Caki2 (cell line): ENCODE results near the gene GPX1. TPM values are rescaled to one million over a fixed set of nuclear protein-coding genes. Genes with fewer than 3 reads are reported as not detected.
"Not testable (repeated sequence)": the region's sequence is repeated elsewhere in the genome, so short reads cannot be mapped to it uniquely, and the experiment has no call there.

Experiments
- DNase-seq: peaks from one replicate; pipeline ENCODE4 v3.0.0-alpha.2; 2015; ENCODE audit warnings: low read depth
- in situ Hi-C: cut with HindIII; loops from 2 replicates; pipeline ENCODE4 v1.10.0; 2016; ENCODE audit warnings: low sequenced_read_pairs, low pct_unique_long_range_greater_than_20kb, mixed read lengths
- total RNA-seq: library from RNA; depleted of rRNA; stranded (reverse); fragments of >200 nt; shearing (Covaris generic); gene quantifications from 2 replicates; pipeline ENCODE4 v1.2.3, GENCODE V29; 2014; ENCODE audit warnings: low replicate concordance; rRNA removed

Gene GPX1
- total RNA-seq, 1 experiment from 2014 or later: 420 TPM

GRCh38 chr3:49328350-49328749, 29.8 kb downstream of the GPX1 start:
- in situ Hi-C loops, DNase-seq: not testable (repeated sequence)

DNA sequence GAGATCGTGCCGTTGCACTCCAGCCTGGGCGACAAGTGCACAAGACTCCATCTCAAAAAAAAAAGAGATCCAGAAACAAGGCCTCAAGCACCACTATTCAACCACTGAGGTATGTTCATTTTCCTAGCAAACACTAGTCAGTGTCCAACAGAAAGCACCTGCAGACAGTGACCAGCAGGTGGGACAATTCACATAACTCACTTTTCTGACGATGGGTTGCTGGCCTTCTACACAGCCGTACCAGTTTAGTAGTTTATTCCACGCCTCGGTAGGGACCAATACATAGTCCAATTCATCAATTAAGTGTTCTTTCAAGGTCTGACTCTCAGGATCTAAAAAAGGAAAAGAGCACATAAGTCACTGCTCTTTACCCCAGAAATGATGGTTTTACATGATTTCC, 30.7 kb downstream of the GPX1 start:
- DNase-seq: no peak
- in situ Hi-C loops: no loop called here

GRCh38 chr3:49324768-49325167, 33.4 kb downstream of the GPX1 start:
- in situ Hi-C loops: no loop called here
- no peak for DNase-seq

GRCh38 chr3:49316696-49317457, 41.3 kb downstream of the GPX1 start:
- DNase-seq: no peak
- in situ Hi-C loops: no loop called here

DNA sequence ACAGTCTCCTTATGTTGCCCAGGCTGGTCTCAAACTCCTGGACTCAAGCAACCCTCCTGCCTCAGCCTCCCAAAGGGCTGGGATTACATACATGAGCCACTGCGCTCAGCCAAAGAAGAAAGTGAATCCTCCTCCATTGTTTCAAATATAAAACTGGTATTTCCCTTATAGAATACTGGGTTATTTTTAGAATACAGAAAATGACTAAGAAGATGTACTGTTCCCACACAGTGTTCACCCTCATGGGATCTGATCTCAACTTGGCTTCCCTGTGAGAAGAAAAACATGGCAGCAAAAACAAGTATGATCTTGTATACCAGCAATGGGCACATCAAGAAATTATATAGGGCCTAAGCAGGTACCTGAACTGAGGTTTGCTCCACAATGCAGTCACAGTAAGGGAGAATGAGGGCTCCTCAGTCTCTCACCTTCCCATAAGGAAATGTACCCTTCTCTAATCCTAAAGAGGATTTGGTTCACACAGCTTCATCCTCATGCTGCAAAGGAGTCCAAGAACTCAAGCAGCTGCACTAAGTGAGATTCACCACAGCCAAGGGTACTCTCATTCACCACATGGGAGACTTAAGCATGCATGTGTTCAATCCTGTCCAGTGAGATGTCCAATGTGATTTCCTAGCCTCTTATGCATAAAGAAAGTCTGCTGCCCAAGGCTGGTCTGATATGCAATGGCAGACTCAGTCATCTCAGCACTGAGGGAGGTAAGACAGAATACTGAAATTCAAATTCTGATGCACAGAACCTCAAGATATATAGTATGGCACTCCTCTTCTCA, 44.1 kb downstream of the GPX1 start:
- in situ Hi-C loops: no loop called here
- DNase-seq: no peak

GRCh38 chr3:49311283-49311682, 46.9 kb downstream of the GPX1 start:
- no peak for DNase-seq
- in situ Hi-C loops: no loop called here

DNA sequence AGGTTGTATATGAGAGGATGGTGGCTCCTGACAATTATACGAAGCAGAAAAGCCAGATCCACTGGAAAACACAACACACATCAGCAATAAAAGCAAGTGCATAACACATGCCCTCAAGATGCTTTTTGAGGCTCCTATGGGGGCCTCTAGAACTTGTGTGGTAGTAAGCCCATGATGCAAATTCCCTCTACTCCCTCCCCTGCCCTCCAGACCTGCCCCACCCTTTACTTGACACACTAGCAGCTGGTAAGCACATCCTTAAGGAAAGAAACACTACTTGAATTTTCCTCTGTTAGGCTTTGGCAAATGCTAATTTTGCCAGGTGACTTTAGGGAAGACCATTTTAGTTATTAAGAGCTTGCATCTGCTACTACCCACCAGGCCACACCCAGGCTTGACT, 47.5 kb downstream of the GPX1 start:
- in situ Hi-C loops: no loop called here
- no peak for DNase-seq

Other genes with a start within 250 kb of the GPX1 start
- gene USP19, start 237.5 kb downstream of the GPX1 start, total RNA-seq: 37.0 and 42.1 TPM in 2 replicates
- gene LAMB2, start 225.3 kb downstream of the GPX1 start, total RNA-seq: 98.6 and 112 TPM in 2 replicates
- gene CCDC71, start 192.0 kb downstream of the GPX1 start, total RNA-seq: 22.9 and 31.2 TPM in 2 replicates
- 14.8 and 26.2 TPM in 2 replicates for gene KLHDC8B, start 186.8 kb downstream of the GPX1 start, total RNA-seq
- 0.14 TPM in 1 of 2 replicates, not detected in the other for gene C3orf62, start 81.1 kb downstream of the GPX1 start, total RNA-seq
- gene USP4, start 18.3 kb downstream of the GPX1 start, total RNA-seq: 22.6 and 32.2 TPM in 2 replicates
- 417 and 435 TPM in 2 replicates for gene RHOA, start 53.6 kb upstream of the GPX1 start, total RNA-seq
- gene TCTA, start 54.1 kb upstream of the GPX1 start, total RNA-seq: 23.8 and 28.5 TPM in 2 replicates
- not detected in 2 replicates for gene AMT, start 64.1 kb upstream of the GPX1 start, total RNA-seq
- 6.0 and 6.9 TPM in 2 replicates for gene NICN1, start 71.0 kb upstream of the GPX1 start, total RNA-seq
- 34.4 and 55.2 TPM in 2 replicates for gene DAG1, start 111.9 kb upstream of the GPX1 start, total RNA-seq
- 0.03 TPM in 1 of 2 replicates, not detected in the other for gene BSN, start 196.1 kb upstream of the GPX1 start, total RNA-seq